Activated B cell treated with CpG ODN at 0.5 μM for 24 hours (primary cell): Measurements from ENCODE around the gene CAND2. TPM values are rescaled to one million over a fixed set of nuclear protein-coding genes. Genes with fewer than 3 reads are reported as not detected.

Experiments
- ATAC-seq: fragments of 200-7000 bp; cut with Tn5 transposase; one replicate; pipeline ENCODE4 v1.10.0; 2021; ENCODE audit warnings: low read depth, mild to moderate bottlenecking, moderate library complexity
- CTCF ChIA-PET: fragments of 350-600 bp; sonication (Branson Sonifier 250); formaldehyde crosslinking; loops from one replicate; lab custom pipeline; 2021; ENCODE audit warnings: antibody characterized with exemption; lab: Charles Lee
- POLR2A ChIA-PET: fragments of 350-600 bp; sonication (Branson Sonifier 250); formaldehyde crosslinking; loops from one replicate; lab custom pipeline; 2021; ENCODE audit warnings: antibody characterized with exemption; lab: Charles Lee
- DNase-seq: peaks from one replicate; pipeline ENCODE4 v3.0.0; 2022
- H3K27ac Mint-ChIP-seq: one replicate; pipeline ENCODE4 v1.8.0; 2020; ENCODE audit warnings: mixed read lengths
- H3K27me3 Mint-ChIP-seq: one replicate; pipeline ENCODE4 v1.8.0; 2021; ENCODE audit warnings: mixed read lengths
- H3K36me3 Mint-ChIP-seq: one replicate; pipeline ENCODE4 v1.8.0; 2021; ENCODE audit warnings: low read depth, mixed read lengths
- H3K4me1 Mint-ChIP-seq: one replicate; pipeline ENCODE4 v1.8.0; 2021; ENCODE audit warnings: mixed read lengths
- H3K4me3 Mint-ChIP-seq: one replicate; pipeline ENCODE4 v1.8.0; 2020; ENCODE audit warnings: mild to moderate bottlenecking, mixed read lengths
- H3K9me3 Mint-ChIP-seq: one replicate; pipeline ENCODE4 v1.8.0; 2020; ENCODE audit warnings: mixed read lengths
- intact Hi-C: fragments of 100-400 bp; cut with micrococcal nuclease; formaldehyde crosslinking; loops from one replicate; pipeline ENCODE4 v1.15.1; 2024
- total RNA-seq: library from RNA; stranded (reverse); gene quantifications from 2 replicates; pipeline ENCODE4 v1.2.3, GENCODE V29; 2022
- TF ChIP-seq, protein P1 (sequence below): fragments of 200-600 bp; IDR thresholded peaks from one replicate; pipeline ENCODE4 v1.8.0; 2022; ENCODE audit warnings: antibody characterized with exemption, mild to moderate bottlenecking

The CAND2 gene
- total RNA-seq, 1 donor from 2014 or later = 0.42 TPM

DNA sequence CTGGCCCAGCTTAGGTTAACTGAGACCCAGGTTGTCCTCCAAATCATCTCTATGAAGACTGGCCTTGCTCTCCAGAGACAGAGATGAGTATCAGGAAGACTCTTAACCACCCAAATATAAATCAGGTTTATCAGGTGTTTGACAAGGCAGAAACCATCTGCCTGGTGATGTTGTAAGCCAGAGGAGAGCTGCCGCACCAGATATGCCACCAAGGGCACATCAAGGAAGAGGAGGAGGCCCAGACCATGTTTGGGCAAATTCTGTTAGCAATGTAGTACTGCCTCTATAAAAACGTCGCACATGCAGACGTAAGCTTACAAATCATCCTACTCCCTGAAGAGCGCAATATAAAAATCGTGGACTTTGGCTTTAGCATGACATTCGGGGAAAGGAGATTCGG is 65.9 kb downstream of the CAND2 start:
- ChIA-PET POLR2A (no interaction called here), CTCF (no interaction called here)
- Mint-ChIP-seq H3K4me3 (no peak overlapping the region), H3K36me3 (no peaks in the 10 kb centered on the region), H3K9me3 (peaks cover 5% of the 10 kb centered on the region), H3K27ac (no peak overlapping the region), H3K27me3 (peaks cover 1% of the 10 kb centered on the region), H3K4me1 (no peaks in the 10 kb centered on the region)
- TF ChIP-seq, protein P1, sequence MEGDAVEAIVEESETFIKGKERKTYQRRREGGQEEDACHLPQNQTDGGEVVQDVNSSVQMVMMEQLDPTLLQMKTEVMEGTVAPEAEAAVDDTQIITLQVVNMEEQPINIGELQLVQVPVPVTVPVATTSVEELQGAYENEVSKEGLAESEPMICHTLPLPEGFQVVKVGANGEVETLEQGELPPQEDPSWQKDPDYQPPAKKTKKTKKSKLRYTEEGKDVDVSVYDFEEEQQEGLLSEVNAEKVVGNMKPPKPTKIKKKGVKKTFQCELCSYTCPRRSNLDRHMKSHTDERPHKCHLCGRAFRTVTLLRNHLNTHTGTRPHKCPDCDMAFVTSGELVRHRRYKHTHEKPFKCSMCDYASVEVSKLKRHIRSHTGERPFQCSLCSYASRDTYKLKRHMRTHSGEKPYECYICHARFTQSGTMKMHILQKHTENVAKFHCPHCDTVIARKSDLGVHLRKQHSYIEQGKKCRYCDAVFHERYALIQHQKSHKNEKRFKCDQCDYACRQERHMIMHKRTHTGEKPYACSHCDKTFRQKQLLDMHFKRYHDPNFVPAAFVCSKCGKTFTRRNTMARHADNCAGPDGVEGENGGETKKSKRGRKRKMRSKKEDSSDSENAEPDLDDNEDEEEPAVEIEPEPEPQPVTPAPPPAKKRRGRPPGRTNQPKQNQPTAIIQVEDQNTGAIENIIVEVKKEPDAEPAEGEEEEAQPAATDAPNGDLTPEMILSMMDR = no peak
- DNase-seq (no peak), ATAC-seq (no peak)
- intact Hi-C loops = no loop called here

DNA sequence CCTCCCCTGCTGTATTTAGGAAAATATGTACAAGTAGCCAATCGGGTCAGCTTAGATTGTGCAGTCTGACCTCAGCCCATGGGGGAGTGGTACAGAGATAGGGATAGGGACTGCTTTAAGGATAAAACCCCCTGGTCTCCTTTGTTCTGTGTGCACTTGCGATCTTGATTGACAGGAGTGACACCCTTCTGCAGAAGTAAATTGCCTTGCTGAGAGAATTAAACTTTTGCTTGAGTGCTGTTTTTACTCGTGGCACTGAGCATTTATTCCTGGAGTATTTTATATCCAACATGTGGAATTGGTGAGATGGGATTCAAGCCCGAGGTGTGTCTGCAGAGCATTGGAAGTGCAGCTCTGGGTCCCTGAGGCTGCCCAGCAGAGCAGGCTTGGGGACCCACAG is 68.8 kb downstream of the CAND2 start:
- TF ChIP-seq, protein P1 = no peak
- H3K9me3 Mint-ChIP-seq = peaks cover 5% of the 10 kb centered on the region
- H3K4me1 Mint-ChIP-seq = peaks cover 14% of the 10 kb centered on the region
- POLR2A ChIA-PET = no interaction called here
- no peak overlapping the region for H3K27ac Mint-ChIP-seq
- no peak overlapping the region for H3K4me3 Mint-ChIP-seq
- peaks cover 3% of the 10 kb centered on the region for H3K27me3 Mint-ChIP-seq
- DNase-seq (no peak), ATAC-seq (no peak)
- CTCF ChIA-PET = interaction anchor here (3.8 kb wide), 1 partner anchor 26 kb away, joined by 50 read pairs; no protein-coding TSS in a partner anchor
- intact Hi-C loops = loop anchor here (5.0 kb wide), 1 partner anchor 587 kb away; no protein-coding TSS in a partner anchor
- H3K36me3 Mint-ChIP-seq = no peaks in the 10 kb centered on the region

DNA sequence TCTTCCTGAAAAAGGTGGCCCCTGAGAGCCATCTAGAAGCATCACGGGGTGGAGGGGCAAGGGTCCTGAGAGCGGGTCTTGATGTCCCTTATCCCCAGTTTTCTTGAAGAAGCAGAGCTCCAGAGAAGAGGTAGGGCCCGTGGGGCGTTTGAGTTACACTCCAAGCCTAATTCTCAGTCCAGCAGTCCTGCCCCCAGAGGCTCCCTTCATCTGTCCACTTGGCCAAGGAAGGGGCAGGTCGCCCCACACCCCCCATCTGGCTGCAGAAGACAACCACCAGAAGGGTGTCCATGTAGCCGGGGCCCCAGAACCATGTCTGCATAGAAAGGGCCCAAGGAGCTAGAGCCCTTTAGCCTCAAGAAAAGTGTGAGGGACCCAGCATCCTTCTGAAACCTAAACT is 70.4 kb downstream of the CAND2 start:
- H3K9me3 Mint-ChIP-seq = peaks cover 5% of the 10 kb centered on the region
- ChIA-PET POLR2A (no interaction called here), CTCF (interaction anchor here (2.2 to 3.8 kb wide), 2 partner anchors 21 to 25 kb away, joined by 9 to 50 read pairs; no protein-coding TSS in a partner anchor)
- H3K4me1 Mint-ChIP-seq = peaks cover 25% of the 10 kb centered on the region
- intact Hi-C loops = loop anchor here (5.0 kb wide), 1 partner anchor 585 kb away; no protein-coding TSS in a partner anchor
- peaks cover 3% of the 10 kb centered on the region for H3K27me3 Mint-ChIP-seq
- ATAC-seq = no peak
- no peak overlapping the region for H3K27ac Mint-ChIP-seq
- no peak for DNase-seq
- TF ChIP-seq, protein P1 = no peak
- no peak overlapping the region for H3K4me3 Mint-ChIP-seq
- no peaks in the 10 kb centered on the region for H3K36me3 Mint-ChIP-seq

DNA sequence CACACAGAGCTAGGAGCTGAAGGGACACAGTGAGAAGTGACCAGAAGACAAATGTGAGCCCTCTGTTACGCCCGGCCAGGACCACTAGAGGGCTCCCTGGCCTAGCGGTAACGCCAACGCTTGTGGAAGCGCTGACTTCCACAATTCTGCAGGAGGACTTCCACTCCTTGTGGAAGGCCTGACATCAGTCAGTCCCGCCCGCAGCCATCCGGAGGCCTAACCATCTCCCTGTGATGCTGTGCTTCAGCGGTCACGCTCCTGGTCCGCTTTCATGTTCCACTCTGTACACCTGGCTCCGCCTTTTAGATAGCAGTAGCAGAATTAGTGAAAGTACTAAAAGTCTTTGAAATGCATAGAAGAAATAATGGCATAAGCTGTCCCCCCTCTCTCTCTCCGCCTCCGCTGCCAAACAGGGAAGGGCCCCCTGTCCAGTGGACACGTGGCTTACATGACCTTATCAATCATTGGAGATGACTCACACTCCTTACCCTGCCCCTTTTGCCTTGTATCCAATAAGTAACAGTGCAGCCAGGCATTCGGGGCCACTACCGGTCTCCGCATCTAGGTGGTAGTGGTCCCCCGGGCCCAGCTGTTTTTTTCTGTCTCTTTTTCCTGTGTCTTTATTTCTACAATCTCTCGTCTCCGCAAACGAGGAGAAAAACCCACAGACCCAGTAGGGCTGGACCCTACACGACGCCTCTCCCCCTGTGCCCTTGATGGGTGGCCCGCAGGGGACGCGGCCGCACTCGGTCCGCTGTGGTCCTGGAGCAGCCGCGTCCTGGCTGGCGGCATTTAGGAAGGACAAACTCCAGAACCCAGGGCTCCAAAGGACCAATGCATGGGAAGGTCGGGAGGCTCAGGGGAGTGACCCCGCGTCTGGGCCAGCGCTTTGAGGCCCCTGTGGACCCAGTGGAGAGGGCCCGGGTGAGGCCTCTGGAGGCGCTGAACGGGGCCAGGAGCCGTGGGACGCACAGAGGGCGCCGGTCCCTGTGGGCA is 71.9 kb downstream of the CAND2 start:
- H3K27ac Mint-ChIP-seq = peak overlapping the region; percentile 25
- TF ChIP-seq, protein P1 = peak; percentile 67
- intact Hi-C loops = loop anchor here (1.0 to 5.0 kb wide), 4 partner anchors 10 to 780 kb away; no protein-coding TSS in a partner anchor
- ChIA-PET POLR2A (interaction anchor here (0.6 to 1.2 kb wide), 4 partner anchors 16 to 584 kb away, joined by 3 to 4 read pairs (median 3); no protein-coding TSS in a partner anchor), CTCF (interaction anchor here (0.7 to 3.8 kb wide), 9 partner anchors 11 to 780 kb away, joined by 3 to 50 read pairs (median 4); no protein-coding TSS in a partner anchor)
- H3K36me3 Mint-ChIP-seq = no peaks in the 10 kb centered on the region
- peaks cover 5% of the 10 kb centered on the region for H3K9me3 Mint-ChIP-seq
- peak; percentile 81 for ATAC-seq
- H3K27me3 Mint-ChIP-seq = peaks cover 3% of the 10 kb centered on the region
- peaks cover 25% of the 10 kb centered on the region for H3K4me1 Mint-ChIP-seq
- DNase-seq = peak; percentile 59
- peak overlapping the region; percentile 79 for H3K4me3 Mint-ChIP-seq
